Eye (tissue), 1 donor: ENCODE data around the gene GRIP2.

Experiments used
- DNase-seq: peaks from one replicate; pipeline ENCODE4 v3.0.0-alpha.2; 2015

GRIP2 gene

DNA sequence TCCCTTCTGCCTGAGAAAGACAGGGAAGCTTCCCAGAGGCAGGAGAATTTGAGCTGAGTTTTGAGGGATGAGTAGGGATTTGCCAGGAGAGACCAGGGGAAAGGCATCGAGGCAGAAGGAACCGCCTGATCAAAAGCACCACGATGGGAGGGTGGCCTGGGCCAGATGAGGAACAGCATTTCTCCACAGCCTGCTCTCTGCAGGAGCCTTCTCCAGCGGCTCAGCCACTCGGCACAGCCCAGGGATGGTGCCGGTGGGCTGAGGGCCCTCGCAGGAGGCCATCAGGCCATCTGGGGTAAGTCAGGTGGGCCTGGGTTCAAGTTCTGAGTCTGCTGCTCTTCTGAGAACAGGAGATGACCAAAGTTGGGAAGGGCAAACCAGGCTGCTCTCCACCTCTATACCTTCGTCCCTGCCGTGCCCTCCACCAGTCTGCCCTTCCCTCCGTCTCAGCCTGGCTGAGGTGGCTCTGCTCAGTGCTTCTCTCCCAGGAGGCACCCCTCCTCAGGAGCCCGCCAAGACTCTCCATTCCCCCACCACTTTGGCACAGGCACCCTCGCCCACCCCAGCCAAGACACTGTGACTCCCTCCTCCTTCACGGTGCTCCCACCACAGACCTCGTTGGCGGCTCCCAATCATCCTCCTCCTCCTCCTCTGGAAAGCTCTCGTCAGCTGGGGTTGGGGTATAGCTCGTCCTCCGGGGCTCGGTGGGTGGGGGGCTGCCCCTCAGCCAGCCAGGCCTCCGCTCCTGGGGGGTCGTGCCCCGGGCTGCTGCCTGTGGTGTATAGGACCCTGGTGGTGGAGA lies 34.9 kb downstream of the GRIP2 start:
- DNase-seq = no peak

DNA sequence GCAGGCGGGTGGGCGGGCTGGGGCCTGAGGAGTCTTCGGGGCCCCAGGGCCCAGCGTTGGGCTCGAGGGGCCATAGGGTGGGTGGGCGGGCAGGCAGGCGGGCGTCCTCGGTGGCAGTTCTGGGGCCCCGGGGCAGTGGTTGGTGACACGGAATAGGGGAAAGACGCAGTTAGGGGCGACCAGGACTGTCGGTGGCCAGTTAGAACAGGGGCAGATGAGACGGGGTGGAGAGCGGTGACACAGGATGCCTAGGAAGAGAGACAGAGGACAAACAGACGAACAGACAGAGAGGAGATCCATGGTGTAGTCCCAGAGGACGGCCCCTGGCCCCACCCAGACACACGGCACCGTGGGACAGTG lies 36.5 kb downstream of the GRIP2 start:
- no peak for DNase-seq

DNA sequence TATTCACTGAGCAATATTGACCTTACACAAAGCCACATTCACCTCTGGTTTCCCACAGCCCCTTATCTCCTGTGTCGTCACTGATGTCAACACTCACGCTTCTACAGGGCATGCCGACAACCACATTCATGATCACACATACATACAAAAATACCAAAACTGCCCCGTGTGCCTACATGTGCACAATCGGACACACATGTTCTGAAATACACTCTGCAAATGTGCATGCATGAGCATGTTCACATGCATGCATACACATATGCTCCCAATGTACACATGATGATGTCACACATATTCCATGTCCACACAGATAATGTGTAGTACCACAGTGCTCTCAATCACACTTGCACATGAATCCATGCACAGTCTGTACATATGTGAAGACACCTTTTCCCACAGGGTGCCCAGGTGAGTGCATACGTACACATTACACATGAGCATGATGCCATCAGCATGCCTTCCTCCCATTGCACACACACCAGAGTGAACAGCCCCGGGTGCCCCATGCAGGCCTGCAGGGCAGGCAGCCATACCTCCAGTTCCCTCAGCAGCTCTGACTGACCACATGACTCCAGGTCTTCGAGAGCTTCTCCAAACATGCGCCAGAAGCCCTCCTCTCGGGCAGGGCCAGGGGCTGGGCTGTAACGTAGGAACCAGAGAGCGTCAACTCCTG lies 37.0 kb downstream of the GRIP2 start:
- no peak for DNase-seq

DNA sequence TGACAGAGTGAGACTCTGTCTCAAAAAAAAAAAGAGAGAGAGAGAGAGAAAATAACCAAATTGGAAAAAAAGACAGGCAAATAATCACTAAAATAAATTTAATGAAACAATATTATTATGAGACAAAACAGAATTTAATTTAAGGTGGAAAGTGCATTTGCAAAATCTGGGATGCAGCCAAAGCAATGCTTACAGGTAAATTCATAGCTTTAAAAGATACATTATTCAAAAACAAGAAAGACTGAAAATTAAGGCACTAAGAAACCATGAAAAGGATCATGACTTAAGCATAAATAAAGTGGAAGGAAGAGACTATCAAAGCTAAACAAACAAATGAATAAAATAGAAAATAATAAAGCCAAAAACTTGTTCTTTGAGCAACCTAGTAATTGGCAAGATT lies 37.7 kb downstream of the GRIP2 start:
- no peak for DNase-seq

DNA sequence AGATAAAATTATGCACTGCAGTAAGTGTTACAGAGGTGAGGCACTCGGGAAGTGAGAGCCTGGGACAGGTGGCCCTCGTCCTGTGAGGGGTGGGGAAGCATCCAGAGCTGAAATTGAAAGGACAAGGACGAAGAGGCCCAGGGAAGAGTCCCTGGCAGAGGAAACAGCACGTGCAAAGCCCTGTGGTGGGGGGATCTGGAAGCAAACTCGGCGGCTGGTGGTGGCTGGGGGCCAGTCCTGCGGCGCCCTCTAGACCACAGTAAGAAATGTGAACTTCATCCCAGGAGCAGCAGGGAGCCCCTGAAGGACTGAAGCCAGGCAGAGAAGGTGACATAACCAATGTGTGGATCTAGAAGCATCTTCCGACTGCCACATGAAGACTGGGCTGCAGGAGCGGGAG lies 42.8 kb downstream of the GRIP2 start:
- DNase-seq = no peak

DNA sequence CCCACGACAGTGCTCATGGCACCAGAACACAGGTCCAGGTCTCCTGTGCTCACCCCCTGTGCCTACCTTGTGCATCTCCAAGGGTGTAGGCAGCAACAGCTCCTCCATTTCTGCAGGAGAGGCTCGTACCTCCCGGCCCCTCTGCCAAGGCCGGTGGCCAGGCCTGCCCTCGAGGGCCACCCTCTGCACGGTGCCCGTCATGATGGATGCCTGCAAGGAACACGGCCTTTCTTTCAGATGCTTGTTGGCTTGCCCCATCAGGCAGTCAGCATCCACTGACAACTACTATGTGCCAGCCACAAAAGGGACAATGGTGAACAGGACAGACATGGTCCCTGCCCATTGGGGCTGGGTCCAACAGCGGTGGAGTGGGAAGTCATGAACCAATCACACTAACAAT lies 43.8 kb downstream of the GRIP2 start:
- DNase-seq = no peak

DNA sequence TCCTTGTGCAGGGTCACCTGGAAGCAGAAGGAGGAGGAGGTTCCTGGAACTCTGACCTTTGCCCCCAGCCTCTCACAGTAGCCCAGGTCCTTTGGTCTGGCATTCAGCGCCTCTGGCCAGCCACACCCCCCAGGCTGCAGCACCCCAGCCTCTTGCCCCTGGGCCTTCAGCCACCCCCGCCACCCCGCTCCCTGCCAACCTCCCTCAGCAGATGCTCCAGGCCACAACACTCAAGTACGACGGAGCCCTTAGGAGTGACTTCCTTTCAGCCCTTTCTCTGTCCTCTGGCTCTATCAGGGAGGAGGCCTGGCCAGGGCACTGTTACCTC lies 45.2 kb downstream of the GRIP2 start:
- no peak for DNase-seq

DNA sequence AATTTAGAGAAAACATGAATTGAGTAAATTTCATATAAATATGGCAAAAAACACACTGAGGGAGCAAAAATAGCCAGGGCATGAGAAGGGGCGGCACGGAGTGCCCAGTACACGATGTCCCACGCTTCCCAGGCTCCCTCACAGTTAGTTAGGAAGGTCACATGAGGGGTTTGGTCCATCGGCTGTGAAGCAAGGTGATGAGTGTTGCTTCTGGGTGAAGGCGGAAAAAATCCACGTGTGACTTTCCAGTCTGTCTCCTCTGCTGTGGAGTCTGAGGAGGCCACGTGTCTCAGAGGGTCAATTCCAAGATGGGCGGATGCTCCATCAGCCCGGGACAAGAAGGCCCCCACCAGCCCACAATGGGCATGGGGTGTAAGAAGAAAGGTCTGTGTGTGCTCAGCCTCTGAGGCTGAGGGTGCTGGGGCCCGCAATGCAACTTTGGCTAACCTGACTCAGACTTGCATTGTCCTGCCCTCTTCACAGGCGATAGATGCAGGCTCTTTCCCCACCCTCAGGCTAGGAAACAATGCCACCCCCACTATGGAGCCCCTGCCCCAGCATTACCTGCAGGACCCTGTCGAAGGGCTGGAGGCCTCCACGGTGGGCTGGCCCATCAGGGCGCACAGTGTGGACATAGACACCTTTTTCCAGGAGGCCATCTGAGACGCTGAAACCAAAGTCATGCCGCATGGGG lies 45.7 kb downstream of the GRIP2 start:
- DNase-seq = no peak

DNA sequence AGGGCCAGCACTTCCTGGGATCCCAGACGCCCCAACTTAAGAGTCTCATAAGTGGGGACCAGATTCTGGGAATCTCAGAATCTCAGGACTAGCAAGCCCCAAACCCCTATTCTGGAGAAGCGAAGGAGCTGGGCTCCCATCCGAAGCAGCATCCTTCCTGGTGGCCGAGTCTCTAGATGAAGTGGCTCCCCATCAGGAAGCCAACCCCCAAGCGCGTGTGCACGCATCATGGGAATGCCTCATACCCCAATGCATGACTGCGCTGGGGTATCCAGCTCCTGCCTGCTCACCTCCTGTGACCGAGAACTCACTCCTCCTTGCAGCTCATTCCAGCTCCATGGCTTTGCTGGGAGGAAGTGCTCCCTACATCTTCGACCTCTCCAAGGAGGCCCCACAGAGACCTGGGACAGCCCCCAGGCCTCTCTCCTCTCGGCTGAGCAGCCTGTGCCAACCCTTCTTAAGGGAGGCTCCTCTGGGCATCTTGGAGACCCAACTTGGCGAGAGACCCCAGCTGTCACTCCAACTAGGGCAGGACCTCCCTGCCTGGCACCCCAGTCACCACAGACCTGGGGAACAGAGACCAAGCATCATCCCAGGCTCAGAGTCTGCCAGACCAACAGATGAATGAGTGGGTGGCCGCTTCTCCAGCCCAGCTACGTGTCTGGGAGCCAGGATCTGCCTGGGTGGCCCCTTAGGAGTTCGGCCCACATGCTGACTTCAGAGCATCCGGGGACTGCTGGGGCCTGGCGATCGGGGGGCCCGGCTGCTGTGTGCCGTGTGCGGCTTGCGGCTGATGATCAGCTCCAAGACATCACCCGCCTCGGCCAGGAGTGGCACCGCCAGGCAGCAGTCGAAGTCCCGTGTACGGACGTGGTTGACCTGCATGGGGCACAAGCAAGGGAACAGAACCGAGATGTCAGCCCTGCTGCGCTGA lies 46.9 kb downstream of the GRIP2 start:
- no peak for DNase-seq

DNA sequence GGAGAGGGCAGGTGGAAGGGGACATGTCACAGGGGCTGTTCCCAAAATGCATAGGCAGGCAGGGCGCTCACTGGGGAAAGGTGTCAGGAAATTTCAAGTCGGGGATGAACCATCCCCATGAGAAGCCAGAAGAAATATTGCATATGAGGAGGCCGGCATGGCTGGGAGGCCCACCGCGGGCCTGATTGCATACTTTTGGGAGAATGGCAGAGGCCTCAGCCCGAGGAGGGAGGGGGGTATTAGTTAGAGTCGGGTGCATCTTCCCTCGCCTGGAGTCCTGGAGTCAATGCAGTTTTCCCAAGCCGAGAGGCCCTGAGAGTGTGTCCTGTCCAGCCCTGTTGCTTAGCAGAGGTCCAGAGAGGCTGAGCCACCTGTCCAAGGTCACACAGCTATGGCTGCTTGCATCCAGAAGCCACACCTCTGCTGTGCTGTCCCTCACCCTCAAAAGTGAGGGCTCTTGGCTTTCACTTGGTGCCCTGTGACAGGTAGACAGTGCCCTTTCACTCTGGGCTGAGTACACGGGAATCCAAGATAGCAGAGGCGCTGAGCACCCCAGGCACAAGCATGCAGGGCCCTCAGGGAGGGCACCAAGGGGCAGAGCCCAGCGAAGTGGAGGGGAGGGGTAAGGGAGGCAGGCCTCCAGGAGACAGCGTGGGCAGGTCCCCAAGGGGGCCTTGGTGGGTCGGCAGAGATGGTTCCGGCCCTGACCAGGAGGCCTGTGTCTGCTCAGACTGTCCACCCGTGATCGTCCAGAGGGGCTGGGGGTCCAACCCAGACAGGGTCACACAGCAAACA lies 48.5 kb downstream of the GRIP2 start:
- DNase-seq = no peak

DNA sequence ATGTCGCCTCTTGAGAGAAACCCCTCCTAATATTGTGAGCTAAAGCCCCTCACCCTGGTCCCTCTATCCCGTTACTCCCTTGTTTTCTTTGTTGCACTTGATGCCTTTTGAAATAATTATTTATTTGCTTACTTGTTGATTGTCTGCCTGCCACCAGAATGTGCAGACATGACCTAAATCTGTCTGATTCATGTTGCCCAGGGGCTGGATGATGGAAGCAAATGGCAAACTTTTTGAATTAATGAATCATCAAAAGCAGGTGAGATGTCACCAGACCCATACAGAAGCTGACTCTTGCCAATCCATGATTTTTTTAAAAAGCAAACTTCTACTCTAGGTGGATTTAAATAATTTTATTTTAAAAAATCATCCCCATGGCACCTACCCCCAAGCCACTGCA lies 49.3 kb downstream of the GRIP2 start:
- DNase-seq = no peak

DNA sequence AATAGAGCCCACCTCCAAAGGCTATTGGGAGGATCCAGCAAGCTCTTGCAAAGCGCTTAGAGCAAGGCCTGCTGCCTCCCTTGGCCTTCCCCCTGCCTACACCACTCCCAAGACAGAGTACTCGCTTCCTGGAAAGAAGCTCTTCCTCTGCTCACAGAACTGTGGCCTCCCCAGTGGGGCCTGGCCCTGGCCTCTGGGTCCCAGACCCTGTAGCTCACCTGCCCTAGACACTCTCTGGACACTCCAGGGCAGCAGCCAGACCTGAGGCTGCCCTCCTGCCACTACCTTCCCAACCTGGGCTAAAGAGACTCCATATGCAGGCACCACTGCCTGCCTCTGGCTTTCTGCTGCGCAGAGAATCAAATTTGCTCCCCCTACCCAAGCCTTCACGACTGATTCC lies 49.9 kb downstream of the GRIP2 start:
- DNase-seq = no peak

DNA sequence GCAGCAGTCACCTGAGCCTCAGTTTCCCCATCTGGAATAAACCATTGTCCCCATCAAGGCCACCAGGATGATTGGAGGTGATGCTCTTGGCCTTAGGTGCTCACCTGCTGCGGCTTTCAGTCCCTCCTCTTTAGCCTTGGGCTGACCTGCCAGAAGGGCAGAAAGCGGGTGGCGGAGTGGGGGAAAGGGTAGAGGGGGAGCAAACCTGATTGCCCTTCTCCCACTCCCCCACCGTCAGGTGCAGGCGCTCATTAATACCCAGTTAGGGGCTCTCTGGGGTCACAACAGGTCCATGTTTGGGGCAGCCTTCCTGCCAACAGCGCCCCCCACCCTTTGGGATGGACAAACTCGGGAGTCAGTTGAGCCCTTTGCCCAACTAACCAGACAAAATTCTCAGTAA lies 50.5 kb downstream of the GRIP2 start:
- DNase-seq = no peak

DNA sequence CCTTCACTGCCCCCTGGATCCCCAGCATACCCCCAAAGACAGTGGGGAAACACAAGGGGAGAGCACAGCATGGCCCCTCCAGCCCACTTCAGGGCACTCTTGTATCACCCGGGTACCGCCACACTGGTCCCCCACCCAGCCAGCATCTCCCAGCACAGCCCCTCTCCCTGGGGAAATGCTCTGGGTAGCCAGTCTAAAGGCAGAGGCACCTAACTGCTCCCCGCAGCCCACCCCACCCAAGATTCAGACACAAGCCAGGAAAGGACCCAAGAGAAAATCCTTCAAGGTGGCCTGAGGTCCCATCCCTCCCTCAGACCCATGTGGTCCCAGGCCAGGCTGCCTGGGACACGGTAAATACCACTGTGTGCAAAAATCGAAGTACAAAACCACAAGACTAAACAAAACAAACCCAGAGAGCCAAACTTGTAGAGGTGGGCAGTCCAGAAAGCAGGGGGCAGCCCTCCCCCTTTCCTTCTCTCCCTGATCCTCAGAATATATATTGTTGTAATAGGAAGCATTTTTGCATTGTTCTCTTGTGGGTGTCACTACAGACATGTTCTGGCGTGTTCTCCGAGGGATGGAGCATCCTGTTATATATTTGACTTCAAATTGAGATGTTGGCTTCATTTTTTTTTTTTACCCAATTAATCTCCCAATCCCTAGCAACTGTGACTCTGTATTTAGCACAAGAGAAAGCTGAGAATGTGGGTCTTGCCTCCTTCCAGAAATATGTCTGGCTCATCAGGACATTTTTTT lies 51.7 kb downstream of the GRIP2 start:
- no peak for DNase-seq

DNA sequence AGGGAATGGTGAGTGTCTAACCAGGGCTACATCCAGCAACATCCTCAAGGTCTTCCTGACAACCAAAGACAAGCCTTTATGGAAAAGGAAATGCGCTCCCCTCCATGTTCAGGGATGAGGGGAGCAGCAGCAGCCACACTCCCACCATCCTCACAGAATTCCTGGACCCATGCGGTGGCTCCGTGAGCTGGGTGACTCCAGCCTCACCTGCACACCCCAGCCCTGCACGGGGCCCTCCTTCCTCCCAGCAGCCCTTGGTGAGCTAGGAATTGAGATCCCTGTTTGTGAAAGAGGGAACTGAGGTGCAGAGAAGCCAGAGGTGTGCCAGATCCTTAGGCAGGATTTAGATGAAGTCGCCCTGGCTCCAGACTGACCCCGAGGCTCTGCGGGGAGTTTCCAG lies 52.3 kb downstream of the GRIP2 start:
- no peak for DNase-seq

DNA sequence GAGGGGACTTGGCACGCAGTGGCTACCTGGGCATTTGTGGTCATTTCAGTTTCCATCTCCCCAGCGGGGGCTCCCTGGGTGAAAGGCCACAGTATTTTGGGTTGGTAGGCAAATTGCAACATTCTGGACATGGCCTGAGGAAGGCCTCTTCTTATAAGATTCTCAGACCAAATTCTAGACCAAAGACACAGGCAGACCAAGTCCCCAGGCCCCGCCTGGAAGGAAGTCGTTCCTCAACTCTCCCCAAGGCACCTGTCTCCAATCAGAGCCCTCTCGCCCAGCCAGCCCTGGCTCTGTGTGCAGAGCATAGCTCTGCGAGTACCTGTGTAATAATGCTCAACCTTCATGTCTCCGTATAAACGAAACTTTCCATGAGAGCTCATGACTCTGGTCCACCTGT lies 53.1 kb downstream of the GRIP2 start:
- no peak for DNase-seq

DNA sequence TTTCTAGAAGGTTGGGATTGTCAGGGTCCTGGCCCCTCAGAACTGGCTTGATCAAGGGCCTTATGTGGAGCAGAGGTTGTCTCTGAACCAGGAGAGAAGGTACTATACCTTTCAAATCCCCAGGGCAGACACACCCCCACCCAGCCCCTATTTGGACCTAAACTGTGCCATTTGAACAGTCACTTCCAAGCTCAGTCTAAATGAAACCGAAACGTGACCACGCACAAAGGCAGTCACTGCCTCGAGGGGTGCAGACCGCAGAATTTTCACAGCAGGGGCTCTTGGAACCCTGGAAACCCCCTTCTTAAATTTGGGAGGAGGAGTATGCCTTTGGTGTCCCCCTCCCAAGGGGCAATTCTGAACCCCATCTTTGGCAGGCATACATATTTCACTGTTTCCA lies 53.7 kb downstream of the GRIP2 start:
- no peak for DNase-seq

DNA sequence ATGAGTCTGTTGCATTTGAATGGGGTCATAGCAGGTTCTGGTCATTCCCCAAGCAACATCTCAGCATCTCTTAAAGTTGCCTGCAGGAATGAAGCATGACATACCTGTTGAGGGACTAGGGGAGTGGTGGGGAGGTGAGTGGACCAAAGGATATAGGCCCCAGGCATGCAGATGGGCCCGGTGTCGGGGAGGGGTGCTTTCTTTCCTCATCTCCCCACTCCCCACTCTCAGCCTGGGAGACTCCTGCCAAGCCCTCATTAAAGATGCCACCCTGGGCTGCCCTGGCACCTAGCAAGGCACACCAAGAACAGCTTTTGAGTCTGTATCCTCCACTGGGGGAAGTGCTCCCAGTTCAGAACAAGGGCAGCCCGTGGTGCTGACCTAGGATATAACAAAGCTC lies 54.2 kb downstream of the GRIP2 start:
- no peak for DNase-seq

DNA sequence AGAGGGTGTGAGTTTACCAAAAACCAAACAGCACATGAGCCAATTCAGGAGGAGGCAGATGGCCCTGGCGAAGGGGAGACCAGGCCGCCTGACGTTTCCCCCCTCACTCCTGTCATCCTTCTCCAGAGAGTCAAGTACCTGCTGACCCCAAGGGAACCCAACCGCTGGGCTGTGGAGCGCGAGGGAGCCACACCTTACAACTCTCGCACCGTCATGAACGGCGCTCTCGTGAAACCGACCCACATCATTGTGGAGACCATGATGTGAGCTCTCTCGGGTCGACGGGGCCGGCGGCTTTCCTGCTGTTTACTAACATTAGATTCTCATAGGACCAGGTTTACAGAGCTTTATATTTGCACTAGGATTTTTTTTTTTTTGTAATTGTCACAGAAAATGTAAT lies 55.4 kb downstream of the GRIP2 start:
- DNase-seq = no peak

DNA sequence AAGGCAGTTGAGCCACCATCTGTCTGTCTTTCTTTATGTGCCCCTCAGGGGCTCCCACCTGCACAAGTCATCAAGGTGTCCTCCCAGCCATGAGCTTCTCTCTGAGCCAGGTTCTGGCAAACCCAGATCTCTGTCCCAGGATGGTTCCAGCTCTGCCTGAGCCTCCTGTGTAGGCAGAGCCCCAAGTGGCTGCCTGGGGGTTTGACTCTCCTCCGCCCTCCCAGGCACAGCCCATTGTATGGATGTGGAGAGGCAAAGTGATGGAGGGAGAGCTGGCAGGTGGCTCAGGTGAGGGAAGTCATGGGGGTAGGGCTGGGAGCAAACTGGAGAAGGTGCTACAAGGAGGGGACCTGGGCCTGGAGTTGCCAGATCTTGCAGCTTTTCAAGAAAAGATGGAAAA lies 56.9 kb downstream of the GRIP2 start:
- DNase-seq = no peak

DNA sequence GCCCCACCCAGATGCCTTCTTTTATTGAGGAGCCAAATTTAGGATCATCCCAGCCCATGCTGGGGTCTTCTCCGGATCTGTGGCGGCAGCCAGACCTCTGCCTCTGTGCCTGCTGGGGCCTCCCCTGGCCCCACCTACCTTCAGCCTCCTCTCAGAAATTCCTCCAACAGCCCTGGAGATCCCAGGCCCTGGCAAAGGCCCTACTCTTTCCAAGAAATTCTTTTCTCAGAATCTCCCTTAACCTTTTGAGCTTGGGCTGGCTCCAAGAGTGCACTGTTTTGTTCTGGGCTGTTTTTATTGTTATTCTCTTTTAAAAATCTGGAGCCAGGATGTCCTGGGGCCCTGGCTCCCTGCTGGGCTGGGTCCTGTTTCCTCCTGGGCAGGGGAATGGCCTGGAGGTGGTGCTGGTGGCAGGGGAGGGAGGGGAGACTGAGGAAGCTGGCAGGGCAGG lies 57.8 kb downstream of the GRIP2 start:
- no peak for DNase-seq

DNA sequence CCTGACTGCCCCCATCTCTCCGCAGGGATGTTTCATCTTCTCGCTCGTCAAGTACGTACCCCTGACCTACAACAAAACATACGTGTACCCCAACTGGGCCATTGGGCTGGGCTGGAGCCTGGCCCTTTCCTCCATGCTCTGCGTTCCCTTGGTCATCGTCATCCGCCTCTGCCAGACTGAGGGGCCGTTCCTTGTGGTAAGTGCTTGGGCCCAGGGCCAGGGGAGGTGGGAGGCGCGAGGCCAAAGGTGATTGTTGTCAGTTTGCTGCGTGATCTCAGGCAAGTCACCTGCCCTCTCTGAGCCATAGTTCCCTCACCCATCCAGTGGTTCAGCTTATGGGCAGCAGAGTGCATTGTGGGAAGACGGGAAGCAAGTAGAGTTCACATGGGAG lies 58.5 kb downstream of the GRIP2 start:
- DNase-seq = no peak
